NT2/D1 (cell line): ENCODE measurements around the gene MBOAT2.

ENCODE experiments used
- DNase-seq: peaks from one replicate; pipeline ENCODE4 v3.0.0-alpha.2; 2011; ENCODE audit warnings: low read depth, low spot score
- H3K27me3 ChIP-seq: 2 replicates; pipeline ENCODE4 v1.6.0; 2011; ENCODE audit warnings: mild to moderate bottlenecking; ENCODE audit not compliant: insufficient read length, insufficient read depth
- H3K36me3 ChIP-seq: 2 replicates; pipeline ENCODE4 v1.6.1; 2011; ENCODE audit warnings: mild to moderate bottlenecking, low read length, mixed read lengths; ENCODE audit not compliant: insufficient read depth, insufficient read length
- H3K4me1 ChIP-seq: 2 replicates; pipeline ENCODE4 v1.5.1; 2011; ENCODE audit not compliant: insufficient read depth, insufficient read length
- H3K4me3 ChIP-seq: 2 replicates; pipeline ENCODE4 v1.5.1; 2011; ENCODE audit warnings: low read depth; ENCODE audit not compliant: insufficient read length
- H3K9ac ChIP-seq: 2 replicates; pipeline ENCODE4 v1.6.0; 2011; ENCODE audit warnings: low read depth; ENCODE audit not compliant: insufficient read length
- H3K9me3 ChIP-seq: 2 replicates; pipeline ENCODE4 v1.5.1; 2011; ENCODE audit warnings: mild to moderate bottlenecking, low read length; ENCODE audit not compliant: insufficient read depth
- SUZ12 ChIP-seq: IDR thresholded peaks from 2 replicates; pipeline ENCODE4 v1.6.1; 2011; ENCODE audit not compliant: insufficient read length, insufficient read depth; ENCODE audit errors: extremely low read depth
- YY1 ChIP-seq: IDR thresholded peaks from 2 replicates; pipeline ENCODE4 v1.6.1; 2011; ENCODE audit not compliant: insufficient read length, insufficient read depth
- ZNF274 ChIP-seq: IDR thresholded peaks from 2 replicates; pipeline ENCODE4 v1.6.1; 2011; ENCODE audit warnings: mild to moderate bottlenecking, low read depth, low read length

The MBOAT2 gene

DNA sequence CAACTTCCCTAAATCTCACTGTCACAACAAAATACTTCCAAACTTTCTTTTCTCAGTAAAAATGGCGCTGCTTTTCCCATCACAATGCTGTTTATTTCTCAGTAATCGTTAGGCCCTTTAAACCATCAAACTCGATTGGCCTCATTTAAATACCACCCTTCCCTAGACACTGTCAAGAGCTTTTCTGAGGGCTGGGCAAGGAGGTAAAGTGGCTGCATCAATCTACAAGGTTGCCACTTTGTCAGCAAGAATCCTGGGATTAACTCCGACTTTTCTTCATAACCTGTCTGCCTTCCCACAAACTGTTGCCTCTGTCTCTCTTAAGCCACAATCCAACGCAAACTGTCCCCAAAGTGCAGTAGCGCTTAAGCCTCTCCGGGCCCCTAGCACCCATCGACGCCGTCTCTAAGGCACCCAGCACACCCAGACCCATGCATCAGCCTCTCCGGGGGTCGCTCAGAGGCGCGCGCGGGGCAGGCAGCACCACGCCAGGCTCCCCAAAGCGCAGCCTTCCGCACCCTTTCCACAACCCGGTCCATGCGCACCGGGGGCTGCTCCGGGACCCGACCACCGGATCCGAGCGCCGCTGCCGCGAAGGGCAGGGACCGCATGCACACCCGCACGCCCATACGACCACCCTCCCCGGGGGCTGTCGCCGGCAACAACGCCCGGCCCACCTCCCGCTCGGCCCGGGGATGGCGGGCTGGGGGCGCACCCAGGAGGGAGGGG, 683 bp downstream of the MBOAT2 start:
- TF ChIP-seq SUZ12 (no peak), ZNF274 (no peak), YY1 (no peak)
- H3K9me3 ChIP-seq: no peaks in the 10 kb centered on the region
- H3K27me3 ChIP-seq: peaks cover 4% of the 10 kb centered on the region
- DNase-seq: peak; percentile 44
- no peaks in the 10 kb centered on the region for H3K4me1 ChIP-seq
- H3K4me3 ChIP-seq: peak overlapping the region; percentile 64
- peak overlapping the region; percentile 82 for H3K9ac ChIP-seq
- H3K36me3 ChIP-seq: no peaks in the 10 kb centered on the region

DNA sequence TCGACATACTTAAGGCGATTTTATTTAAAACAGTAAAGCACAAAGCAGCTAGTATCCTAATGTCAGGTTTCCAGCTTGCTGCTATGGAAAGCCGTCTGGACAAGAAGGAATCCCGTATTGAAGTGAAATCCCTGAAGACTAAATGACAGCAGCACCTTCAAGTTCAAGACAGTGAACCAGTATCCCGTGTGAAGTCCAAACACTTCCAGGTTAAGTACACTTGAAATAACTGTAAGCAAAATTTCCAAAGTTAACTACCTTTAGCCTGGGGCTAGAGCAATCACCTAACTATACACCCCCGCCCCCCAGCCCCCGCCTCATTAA, 1.2 kb downstream of the MBOAT2 start:
- TF ChIP-seq ZNF274: no peak
- peaks cover 4% of the 10 kb centered on the region for H3K27me3 ChIP-seq
- H3K4me3 ChIP-seq: peak overlapping the region; percentile 64
- H3K9me3 ChIP-seq: no peaks in the 10 kb centered on the region
- no peaks in the 10 kb centered on the region for H3K4me1 ChIP-seq
- H3K36me3 ChIP-seq: no peaks in the 10 kb centered on the region
- DNase-seq: no peak
- H3K9ac ChIP-seq: peak overlapping the region; percentile 82

DNA sequence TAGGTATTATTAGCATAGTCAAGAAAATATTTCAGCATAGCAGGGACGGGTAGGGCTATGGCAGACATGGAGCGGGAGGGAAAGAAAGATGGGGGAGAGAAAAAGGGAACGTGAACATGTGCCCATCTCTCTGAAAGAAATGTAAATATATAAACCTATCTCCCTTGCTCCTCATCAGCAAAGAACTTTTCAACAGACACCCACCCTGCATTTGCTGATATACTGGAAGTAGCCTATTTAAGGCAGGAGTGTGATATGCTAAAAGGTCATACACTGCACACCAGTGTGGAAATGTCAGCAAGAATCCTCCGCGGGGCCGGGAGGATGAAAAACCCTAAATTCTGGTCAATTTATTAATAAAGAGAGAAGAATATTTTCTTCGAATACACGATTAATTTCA, 1.7 kb downstream of the MBOAT2 start:
- H3K27me3 ChIP-seq: peaks cover 4% of the 10 kb centered on the region
- DNase-seq: no peak
- TF ChIP-seq YY1 (no peak), SUZ12 (no peak), ZNF274 (no peak)
- H3K4me1 ChIP-seq: no peaks in the 10 kb centered on the region
- no peaks in the 10 kb centered on the region for H3K36me3 ChIP-seq
- H3K9ac ChIP-seq: peak overlapping the region; percentile 11
- no peaks in the 10 kb centered on the region for H3K9me3 ChIP-seq
- no peak overlapping the region for H3K4me3 ChIP-seq

DNA sequence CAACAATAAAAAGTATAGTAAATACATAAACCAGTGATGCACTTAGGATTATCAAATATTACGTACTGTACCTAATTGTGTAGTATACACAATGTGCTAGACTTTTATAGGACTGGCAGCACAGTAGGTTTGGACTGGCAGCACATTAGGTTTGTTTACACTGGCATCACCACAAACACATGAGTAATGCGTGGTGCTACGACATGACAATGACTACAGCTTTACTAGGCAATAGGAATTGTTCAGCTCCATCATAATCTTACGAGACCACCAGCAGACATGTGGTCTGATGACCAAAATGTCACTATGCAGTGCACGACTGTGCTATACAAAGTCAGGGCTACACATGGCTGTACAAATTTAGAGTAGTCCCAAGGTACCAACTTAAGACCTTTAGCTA, 2.3 kb downstream of the MBOAT2 start:
- no peaks in the 10 kb centered on the region for H3K9me3 ChIP-seq
- TF ChIP-seq YY1 (no peak), ZNF274 (no peak), SUZ12 (no peak)
- no peak for DNase-seq
- peaks cover 4% of the 10 kb centered on the region for H3K27me3 ChIP-seq
- no peaks in the 10 kb centered on the region for H3K4me1 ChIP-seq
- H3K36me3 ChIP-seq: no peaks in the 10 kb centered on the region
- no peak overlapping the region for H3K9ac ChIP-seq
- no peak overlapping the region for H3K4me3 ChIP-seq

DNA sequence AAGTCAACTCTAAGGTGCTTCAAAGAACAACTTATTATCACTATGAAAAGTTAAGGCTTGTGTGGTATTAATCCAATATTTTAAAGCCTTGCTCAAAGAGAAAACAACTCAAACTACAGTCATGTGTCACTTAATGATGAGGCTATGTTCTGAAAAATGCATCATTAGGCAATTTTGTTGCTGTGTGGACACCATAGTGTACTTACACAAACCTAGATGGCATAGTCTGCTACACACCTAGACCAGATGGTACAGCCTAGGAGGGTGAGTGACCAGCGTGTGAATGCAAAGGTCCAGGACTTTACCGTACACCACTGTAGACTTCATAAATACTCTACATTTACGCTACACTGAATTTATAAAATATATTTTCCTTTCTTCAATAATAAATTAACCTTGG, 3.0 kb downstream of the MBOAT2 start:
- TF ChIP-seq YY1 (no peak), ZNF274 (no peak), SUZ12 (no peak)
- no peak overlapping the region for H3K9ac ChIP-seq
- no peaks in the 10 kb centered on the region for H3K4me1 ChIP-seq
- no peaks in the 10 kb centered on the region for H3K9me3 ChIP-seq
- H3K27me3 ChIP-seq: peaks cover 4% of the 10 kb centered on the region
- no peak overlapping the region for H3K4me3 ChIP-seq
- H3K36me3 ChIP-seq: no peaks in the 10 kb centered on the region
- DNase-seq: no peak

DNA sequence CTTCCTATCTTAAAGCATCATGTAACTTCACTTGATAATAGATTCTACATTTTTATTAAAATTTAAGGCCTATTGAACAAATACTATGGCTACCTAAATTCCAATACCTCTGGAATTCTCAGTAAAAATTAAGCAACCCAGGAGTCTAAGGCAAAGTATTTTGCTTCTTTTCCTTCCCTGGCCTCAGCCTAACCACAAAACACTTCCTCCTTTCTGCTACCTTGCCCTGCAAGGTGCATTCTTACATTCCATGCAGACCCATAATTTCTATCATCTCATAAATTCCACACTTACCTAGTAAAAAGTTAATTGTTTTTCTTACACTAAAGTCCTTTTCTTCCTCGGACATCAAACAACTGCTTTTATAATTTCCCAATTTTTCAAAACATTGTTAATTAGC, 3.7 kb downstream of the MBOAT2 start:
- Histone ChIP-seq H3K4me1 (no peaks in the 10 kb centered on the region), H3K36me3 (no peaks in the 10 kb centered on the region)

DNA sequence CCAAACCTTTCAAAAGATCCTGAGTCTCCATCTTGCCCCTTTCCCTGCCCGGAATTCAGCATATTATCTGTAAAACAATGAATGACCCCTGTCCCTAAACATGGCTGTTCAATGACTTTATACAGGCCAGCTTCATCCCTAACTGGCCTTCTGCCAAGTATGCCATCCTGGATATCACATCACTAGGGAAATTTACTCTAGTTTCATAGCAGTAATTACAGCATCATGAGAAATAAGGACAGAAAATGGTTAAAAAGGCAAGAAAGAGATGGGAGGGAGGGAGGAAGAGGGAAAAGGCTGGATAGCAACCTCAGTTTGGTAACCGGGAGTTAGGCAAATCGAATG, 4.4 kb downstream of the MBOAT2 start:
- no peak for DNase-seq
- Histone ChIP-seq H3K9me3 (no peaks in the 10 kb centered on the region), H3K36me3 (peaks cover 3% of the 10 kb centered on the region), H3K4me1 (no peaks in the 10 kb centered on the region), H3K9ac (no peak overlapping the region), H3K4me3 (no peak overlapping the region), H3K27me3 (peaks cover 4% of the 10 kb centered on the region)
- TF ChIP-seq YY1 (no peak), ZNF274 (no peak), SUZ12 (no peak)

More for the DNA sequence above, 3.7 kb downstream of the MBOAT2 start:
- no peak for DNase-seq
- no peaks in the 10 kb centered on the region for H3K9me3 ChIP-seq
- H3K4me3 ChIP-seq: no peak overlapping the region
- peaks cover 4% of the 10 kb centered on the region for H3K27me3 ChIP-seq
- TF ChIP-seq YY1: no peak
- no peak for TF ChIP-seq SUZ12
- TF ChIP-seq ZNF274: no peak
- H3K9ac ChIP-seq: no peak overlapping the region
